ENCODE data around the gene SSUH2. TPM values are rescaled to one million over a fixed set of nuclear protein-coding genes. Genes with fewer than 3 reads are reported as not detected.

The SSUH2 gene
- total and polyA plus RNA-seq, 9 of the 15 experiments (the other 6 are each of a cell fraction or from before 2014, with no cell fraction given) = 0.04 to 0.17 (median 0.04) TPM; not detected in 6

DNA sequence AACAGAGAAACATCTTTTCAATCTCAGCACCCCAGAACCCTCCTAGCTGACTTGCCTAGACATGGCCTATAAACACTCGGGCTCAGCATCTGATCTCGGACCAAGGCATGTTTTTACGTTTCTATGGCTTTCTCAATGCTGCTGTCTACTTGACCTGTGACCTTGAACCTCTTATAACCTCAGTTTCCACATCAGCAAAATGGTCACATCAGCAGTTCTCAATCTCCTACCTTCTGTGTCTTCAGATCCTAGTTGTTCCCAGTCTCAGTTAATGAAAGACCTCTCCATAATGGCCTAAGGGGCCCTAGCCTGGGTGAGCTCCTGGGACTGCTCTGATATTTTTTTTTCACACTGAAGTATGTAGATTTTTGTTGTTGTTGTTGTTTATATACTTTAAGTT, 39.6 kb downstream of the SSUH2 start:
- Histone ChIP-seq H3K9ac (ENCODE audit: insufficient read depth in 1 of 2, low read depth in 2 of 2, low read length in 2 of 2) (no peak overlapping the region), H3K4me1 (replicated peaks in 1 of 2; ENCODE audit: control insufficient read depth in 2 of 2, insufficient read depth in 2 of 2, low read length in 2 of 2) (no peaks in the 10 kb centered on the region), H2AFZ (ENCODE audit: low read depth, low read length) (no peak overlapping the region), H3K9me3 (replicated peaks; ENCODE audit: control insufficient read depth, insufficient read depth, low read depth, low read length) (no peaks in the 10 kb centered on the region), H3K9me1 (ENCODE audit: control insufficient read depth, insufficient read depth, low read length) (no peaks in the 10 kb centered on the region), H3K27ac (ENCODE audit: extremely low read depth, low read depth, low read length) (no peak overlapping the region), H3K79me2 (ENCODE audit: control insufficient read depth, insufficient read depth, low read length) (no peaks in the 10 kb centered on the region), H3K4me3 (no peak overlapping the region), H3K36me3 (ENCODE audit: control insufficient read depth, insufficient read depth, low read length) (no peaks in the 10 kb centered on the region), H3K4me2 (ENCODE audit: insufficient read depth, low read length) (no peak overlapping the region), H3K27me3 (ENCODE audit: control insufficient read depth in 2 of 2, insufficient read depth in 2 of 2, low read length in 2 of 2) (peaks cover 3 to 28% of the 10 kb centered on the region in 2 experiments; a peak in 4 of 5 replicates), H4K20me1 (replicated peaks; ENCODE audit: control insufficient read depth, insufficient read depth, low read length) (no peaks in the 10 kb centered on the region)
- TF ChIP-seq, protein P1, sequence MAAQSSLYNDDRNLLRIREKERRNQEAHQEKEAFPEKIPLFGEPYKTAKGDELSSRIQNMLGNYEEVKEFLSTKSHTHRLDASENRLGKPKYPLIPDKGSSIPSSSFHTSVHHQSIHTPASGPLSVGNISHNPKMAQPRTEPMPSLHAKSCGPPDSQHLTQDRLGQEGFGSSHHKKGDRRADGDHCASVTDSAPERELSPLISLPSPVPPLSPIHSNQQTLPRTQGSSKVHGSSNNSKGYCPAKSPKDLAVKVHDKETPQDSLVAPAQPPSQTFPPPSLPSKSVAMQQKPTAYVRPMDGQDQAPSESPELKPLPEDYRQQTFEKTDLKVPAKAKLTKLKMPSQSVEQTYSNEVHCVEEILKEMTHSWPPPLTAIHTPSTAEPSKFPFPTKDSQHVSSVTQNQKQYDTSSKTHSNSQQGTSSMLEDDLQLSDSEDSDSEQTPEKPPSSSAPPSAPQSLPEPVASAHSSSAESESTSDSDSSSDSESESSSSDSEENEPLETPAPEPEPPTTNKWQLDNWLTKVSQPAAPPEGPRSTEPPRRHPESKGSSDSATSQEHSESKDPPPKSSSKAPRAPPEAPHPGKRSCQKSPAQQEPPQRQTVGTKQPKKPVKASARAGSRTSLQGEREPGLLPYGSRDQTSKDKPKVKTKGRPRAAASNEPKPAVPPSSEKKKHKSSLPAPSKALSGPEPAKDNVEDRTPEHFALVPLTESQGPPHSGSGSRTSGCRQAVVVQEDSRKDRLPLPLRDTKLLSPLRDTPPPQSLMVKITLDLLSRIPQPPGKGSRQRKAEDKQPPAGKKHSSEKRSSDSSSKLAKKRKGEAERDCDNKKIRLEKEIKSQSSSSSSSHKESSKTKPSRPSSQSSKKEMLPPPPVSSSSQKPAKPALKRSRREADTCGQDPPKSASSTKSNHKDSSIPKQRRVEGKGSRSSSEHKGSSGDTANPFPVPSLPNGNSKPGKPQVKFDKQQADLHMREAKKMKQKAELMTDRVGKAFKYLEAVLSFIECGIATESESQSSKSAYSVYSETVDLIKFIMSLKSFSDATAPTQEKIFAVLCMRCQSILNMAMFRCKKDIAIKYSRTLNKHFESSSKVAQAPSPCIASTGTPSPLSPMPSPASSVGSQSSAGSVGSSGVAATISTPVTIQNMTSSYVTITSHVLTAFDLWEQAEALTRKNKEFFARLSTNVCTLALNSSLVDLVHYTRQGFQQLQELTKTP (IDR thresholded peaks at IDR 0.05; ENCODE audit: low read depth in 1 of 2, partially characterized antibody in 2 of 2) = no peak
- TF ChIP-seq, protein P2, sequence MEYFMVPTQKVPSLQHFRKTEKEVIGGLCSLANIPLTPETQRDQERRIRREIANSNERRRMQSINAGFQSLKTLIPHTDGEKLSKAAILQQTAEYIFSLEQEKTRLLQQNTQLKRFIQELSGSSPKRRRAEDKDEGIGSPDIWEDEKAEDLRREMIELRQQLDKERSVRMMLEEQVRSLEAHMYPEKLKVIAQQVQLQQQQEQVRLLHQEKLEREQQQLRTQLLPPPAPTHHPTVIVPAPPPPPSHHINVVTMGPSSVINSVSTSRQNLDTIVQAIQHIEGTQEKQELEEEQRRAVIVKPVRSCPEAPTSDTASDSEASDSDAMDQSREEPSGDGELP (CRISPR knock-in tag; IDR thresholded peaks at IDR 0.05; ENCODE audit: borderline replicate concordance) = no peak
- TF ChIP-seq ESRRA (IDR thresholded peaks at IDR 0.05; ENCODE audit: borderline replicate concordance, low read depth) (peak; percentile 47; the same call in 1 of the 2 replicates), RBM25 (IDR thresholded peaks at IDR 0.05; ENCODE audit: low read depth, low read length, severe bottlenecking) (peak; percentile 38), CSDE1 (IDR thresholded peaks at IDR 0.05) (no peak), C11orf30 (IDR thresholded peaks at IDR 0.05; ENCODE audit: low read depth) (peak; percentile 55; the same call in 1 of the 2 replicates), ZNF316 (IDR thresholded peaks at IDR 0.05) (peak; percentile 66), CBFB (CRISPR knock-in tag; IDR thresholded peaks at IDR 0.05) (no peak), RFX1 (IDR thresholded peaks at IDR 0.05) (no peak), MAFF (IDR thresholded peaks at IDR 0.05; ENCODE audit: low read length) (0 out of 2 replicates have a peak, but pooled peaks have one; percentile 13), MAFG (tag; conservative IDR thresholded peaks at IDR 0.05) (peak; percentile 23; the same call in 1 of the 2 replicates), MED1 (CRISPR knock-in tag; IDR thresholded peaks at IDR 0.05; ENCODE audit: borderline replicate concordance) (no peak), SP2 (IDR thresholded peaks at IDR 0.05; ENCODE audit: extremely low read depth, low read depth, low read length, poor library complexity, severe bottlenecking) (no peak)
- TF ChIP-seq, protein P3, sequence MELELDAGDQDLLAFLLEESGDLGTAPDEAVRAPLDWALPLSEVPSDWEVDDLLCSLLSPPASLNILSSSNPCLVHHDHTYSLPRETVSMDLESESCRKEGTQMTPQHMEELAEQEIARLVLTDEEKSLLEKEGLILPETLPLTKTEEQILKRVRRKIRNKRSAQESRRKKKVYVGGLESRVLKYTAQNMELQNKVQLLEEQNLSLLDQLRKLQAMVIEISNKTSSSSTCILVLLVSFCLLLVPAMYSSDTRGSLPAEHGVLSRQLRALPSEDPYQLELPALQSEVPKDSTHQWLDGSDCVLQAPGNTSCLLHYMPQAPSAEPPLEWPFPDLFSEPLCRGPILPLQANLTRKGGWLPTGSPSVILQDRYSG (tag; conservative IDR thresholded peaks at IDR 0.05; ENCODE audit: low read depth) = no peak
- WGBS (ENCODE audit: insufficient coverage, low coverage, missing lambda C conversion rate) = 0% methylated on average over 3 of the region's 3 CpGs
- ChIA-PET CTCF (ENCODE audit: low intra/inter-chr PET ratio) (no interaction called here), POLR2A (no interaction called here)
- DNase-seq (ENCODE audit: extremely low read depth in 1 of 4, low spot score in 3 of 4) (no peak), ATAC-seq (no peak), FAIRE-seq (no peak)
- in situ Hi-C loops (cut with MboI) = no loop called here
- no TSS peak for BruUV-seq (replicated peaks)
- intact Hi-C loops (cut with micrococcal nuclease) = no loop called here

Data from K562 (cell line).